ENCODE results near the gene CEP164.

DNA sequence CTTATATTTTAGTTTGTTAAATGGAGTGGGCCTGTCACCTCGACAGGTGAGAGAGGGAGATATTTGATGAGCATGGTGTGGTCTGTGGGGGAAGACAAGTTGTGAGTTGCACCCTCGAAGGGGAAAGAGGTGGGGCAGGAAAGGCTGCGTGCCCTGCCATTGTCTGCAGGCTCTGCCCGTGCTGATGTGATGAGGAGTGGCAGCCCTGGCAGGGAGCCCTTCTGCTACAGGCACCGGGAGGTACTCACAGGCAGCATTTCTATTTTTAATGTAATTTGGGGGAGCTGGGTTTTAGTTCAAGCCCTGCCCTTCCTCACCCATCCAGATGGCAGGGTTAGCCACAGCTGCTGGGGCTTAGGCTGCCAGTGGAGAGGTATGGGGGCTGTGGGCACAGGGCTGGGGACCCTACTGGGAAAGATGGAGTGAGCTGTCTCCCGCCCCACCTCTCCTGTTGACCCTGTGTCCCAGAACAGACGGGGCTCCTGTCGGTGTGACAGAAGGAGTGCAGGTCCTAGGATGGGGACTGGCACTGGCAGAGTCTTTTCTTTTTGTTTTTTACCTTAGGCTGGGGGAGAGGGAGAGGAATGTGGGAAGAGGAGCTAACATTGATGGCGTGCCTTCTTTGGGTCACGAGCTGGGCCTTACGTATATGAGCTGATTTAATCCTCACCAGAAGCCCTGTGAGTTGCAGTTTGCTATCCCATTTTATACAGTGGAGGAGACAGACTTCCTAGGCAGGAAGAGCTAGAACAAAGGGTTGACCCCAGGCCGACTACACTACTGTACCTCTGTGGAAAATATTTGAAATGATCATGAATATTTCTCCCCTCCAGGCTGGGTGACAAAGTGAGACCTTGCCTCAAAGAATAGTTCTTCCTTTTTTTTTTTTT is 51.6 kb downstream of the CEP164 start:
- no peak for TF ChIP-seq SRSF9 (IDR thresholded peaks at IDR 0.05; ENCODE audit: borderline replicate concordance, low read depth, low read length)
- TF ChIP-seq EP300 (IDR thresholded peaks at IDR 0.05; ENCODE audit: low read length): no peak
- TF ChIP-seq ZNF124 (CRISPR knock-in tag; IDR thresholded peaks at IDR 0.05): no peak
- TF ChIP-seq ZNF217 (CRISPR knock-in tag; IDR thresholded peaks at IDR 0.05): no peak
- no peak for TF ChIP-seq NFYB (IDR thresholded peaks at IDR 0.05; ENCODE audit: extremely low read depth, insufficient read length)
- TF ChIP-seq RB1 (IDR thresholded peaks at IDR 0.05; ENCODE audit: low read depth): no peak
- no peak for TF ChIP-seq ZNF175 (CRISPR knock-in tag; IDR thresholded peaks at IDR 0.05; ENCODE audit: low read depth)
- TF ChIP-seq HDAC6 (IDR thresholded peaks at IDR 0.05; ENCODE audit: low read depth, low read length): no peak
- no peak for TF ChIP-seq ZBTB7A (IDR thresholded peaks at IDR 0.05; ENCODE audit: borderline replicate concordance, control insufficient read depth, low read depth, low read length)
- TF ChIP-seq, protein P1, sequence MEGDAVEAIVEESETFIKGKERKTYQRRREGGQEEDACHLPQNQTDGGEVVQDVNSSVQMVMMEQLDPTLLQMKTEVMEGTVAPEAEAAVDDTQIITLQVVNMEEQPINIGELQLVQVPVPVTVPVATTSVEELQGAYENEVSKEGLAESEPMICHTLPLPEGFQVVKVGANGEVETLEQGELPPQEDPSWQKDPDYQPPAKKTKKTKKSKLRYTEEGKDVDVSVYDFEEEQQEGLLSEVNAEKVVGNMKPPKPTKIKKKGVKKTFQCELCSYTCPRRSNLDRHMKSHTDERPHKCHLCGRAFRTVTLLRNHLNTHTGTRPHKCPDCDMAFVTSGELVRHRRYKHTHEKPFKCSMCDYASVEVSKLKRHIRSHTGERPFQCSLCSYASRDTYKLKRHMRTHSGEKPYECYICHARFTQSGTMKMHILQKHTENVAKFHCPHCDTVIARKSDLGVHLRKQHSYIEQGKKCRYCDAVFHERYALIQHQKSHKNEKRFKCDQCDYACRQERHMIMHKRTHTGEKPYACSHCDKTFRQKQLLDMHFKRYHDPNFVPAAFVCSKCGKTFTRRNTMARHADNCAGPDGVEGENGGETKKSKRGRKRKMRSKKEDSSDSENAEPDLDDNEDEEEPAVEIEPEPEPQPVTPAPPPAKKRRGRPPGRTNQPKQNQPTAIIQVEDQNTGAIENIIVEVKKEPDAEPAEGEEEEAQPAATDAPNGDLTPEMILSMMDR (IDR thresholded peaks at IDR 0.05 in 2 of 3, conservative IDR thresholded peaks at IDR 0.05 in 1 of 3; ENCODE audit: insufficient read depth in 2 of 3, low read depth in 1 of 3, low read length in 3 of 3): no peak
- TF ChIP-seq, protein P2, sequence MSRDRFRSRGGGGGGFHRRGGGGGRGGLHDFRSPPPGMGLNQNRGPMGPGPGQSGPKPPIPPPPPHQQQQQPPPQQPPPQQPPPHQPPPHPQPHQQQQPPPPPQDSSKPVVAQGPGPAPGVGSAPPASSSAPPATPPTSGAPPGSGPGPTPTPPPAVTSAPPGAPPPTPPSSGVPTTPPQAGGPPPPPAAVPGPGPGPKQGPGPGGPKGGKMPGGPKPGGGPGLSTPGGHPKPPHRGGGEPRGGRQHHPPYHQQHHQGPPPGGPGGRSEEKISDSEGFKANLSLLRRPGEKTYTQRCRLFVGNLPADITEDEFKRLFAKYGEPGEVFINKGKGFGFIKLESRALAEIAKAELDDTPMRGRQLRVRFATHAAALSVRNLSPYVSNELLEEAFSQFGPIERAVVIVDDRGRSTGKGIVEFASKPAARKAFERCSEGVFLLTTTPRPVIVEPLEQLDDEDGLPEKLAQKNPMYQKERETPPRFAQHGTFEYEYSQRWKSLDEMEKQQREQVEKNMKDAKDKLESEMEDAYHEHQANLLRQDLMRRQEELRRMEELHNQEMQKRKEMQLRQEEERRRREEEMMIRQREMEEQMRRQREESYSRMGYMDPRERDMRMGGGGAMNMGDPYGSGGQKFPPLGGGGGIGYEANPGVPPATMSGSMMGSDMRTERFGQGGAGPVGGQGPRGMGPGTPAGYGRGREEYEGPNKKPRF (IDR thresholded peaks at IDR 0.05; ENCODE audit: low read depth, low read length): no peak
- TF ChIP-seq SAFB2 (IDR thresholded peaks at IDR 0.05; ENCODE audit: borderline replicate concordance, low read depth, low read length, severe bottlenecking): no peak
- no peak for TF ChIP-seq MYNN (IDR thresholded peaks at IDR 0.05)
- TF ChIP-seq MYNN (CRISPR knock-in tag; IDR thresholded peaks at IDR 0.05): no peak
